ENCODE data around the gene INTS1. TPM values are rescaled to one million over a fixed set of nuclear protein-coding genes. Genes with fewer than 3 reads are reported as not detected.
"Not testable (repeated sequence)": the region's sequence is repeated elsewhere in the genome, so short reads cannot be mapped to it uniquely, and the experiment has no call there.

Gene INTS1
- total and polyA plus RNA-seq, 2 experiments from 2014 or later: 35.1 to 111 TPM

DNA sequence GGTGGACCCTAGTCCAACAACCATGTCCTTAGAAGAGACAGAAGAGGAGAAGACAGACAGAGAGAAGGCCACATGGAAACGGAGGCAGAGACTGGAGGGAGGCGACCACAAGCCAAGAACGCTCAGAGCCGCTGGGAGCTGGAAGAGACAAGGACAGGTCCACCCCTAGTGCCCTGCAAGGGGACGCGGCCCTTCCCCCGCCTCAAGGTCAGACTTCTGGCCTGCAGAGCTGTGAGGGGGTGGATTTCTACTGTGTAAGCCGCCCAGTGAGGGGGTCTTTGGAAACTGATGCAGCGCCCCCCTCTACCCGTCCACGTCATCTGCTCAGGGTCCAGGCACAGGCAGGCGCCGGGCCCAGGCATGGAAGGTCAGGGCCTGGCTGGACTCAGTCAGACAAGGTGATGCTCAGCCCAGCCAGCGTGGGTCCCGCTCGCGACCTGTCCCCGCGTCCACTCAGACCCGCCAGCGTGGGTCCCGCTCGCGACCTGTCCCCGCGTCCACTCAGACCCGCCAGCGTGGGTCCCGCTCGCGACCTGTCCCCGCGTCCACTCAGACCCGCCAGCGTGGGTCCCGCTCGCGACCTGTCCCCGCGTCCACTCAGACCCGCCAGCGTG is 60.5 kb downstream of the INTS1 start:
- H3K27me3 Mint-ChIP-seq (ENCODE audit: insufficient read depth, low read depth, poor library complexity); H2AFZ ChIP-seq; H3K4me1 Mint-ChIP-seq; H3K36me3 Mint-ChIP-seq (ENCODE audit: low read depth); H3K27ac Mint-ChIP-seq; H3K27me3 ChIP-seq (ENCODE audit: insufficient read depth); DNase-seq (ENCODE audit: low spot score); H3K36me3 ChIP-seq (ENCODE audit: insufficient read depth); H3K27ac ChIP-seq (ENCODE audit: low read depth); H4K20me1 ChIP-seq (replicated peaks; ENCODE audit: insufficient read depth); H3K9me3 Mint-ChIP-seq; H3F3A ChIP-seq (replicated peaks; ENCODE audit: low read depth); H3K4me3 Mint-ChIP-seq; H3K9me2 ChIP-seq (ENCODE audit: insufficient read depth); H3K4me2 ChIP-seq; H3K4me1 ChIP-seq (ENCODE audit: insufficient read depth); H3K4me3 ChIP-seq; H3K79me2 ChIP-seq (replicated peaks; ENCODE audit: insufficient read depth); ATAC-seq: not testable (repeated sequence)

DNA sequence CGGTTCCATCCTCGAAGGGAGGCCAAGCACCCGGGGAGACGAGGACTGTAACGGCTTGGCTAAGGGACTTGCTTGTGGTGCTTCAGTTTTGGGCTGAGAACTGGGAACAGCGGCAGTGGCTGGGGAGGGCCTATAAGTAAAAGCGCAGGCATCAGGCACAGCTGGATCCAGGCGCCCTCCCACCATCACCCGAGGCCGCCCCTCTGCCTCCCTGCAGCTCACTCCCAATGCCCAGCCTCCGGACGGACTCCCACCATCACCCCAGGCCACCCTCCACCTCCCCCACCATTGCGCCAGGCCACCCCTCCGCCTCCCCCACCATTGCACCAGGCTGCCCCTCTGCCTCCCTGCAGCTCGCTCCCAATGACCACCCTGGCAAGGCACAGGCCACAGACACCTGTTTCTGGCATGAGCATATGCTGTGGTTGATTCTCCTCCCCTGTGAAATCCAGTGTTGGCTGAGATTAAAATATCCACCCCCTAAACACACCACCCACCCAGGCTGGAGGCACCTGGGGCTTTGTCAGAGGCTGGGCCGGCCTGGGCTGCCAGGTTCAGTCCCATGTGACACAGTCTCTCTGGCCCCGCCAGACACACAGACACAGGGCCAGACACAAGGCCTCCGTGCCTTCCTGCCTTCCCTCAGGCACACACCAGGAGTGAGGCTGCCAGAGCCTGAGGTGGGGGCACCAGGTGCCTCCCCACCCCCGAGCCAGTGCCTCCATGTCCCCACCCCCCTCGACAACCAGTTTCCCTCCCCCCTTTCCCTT is 61.6 kb downstream of the INTS1 start:
- H3K27me3 ChIP-seq (ENCODE audit: insufficient read depth): no peaks in the 10 kb centered on the region
- no peaks in the 10 kb centered on the region for H3K4me1 ChIP-seq (ENCODE audit: insufficient read depth)
- Mint-ChIP-seq H3K27me3 (ENCODE audit: insufficient read depth, low read depth, poor library complexity) (peaks cover 4% of the 10 kb centered on the region), H3K9me3 (no peaks in the 10 kb centered on the region; the same call in 1 of the 3 replicates), H3K4me3 (no peak overlapping the region), H3K27ac (peak overlapping the region; percentile 36; the same call in 1 of the 2 replicates), H3K36me3 (ENCODE audit: low read depth) (no peaks in the 10 kb centered on the region), H3K4me1 (peaks cover 2% of the 10 kb centered on the region; the same call in 1 of the 3 replicates)
- no peak overlapping the region for H2AFZ ChIP-seq
- no peaks in the 10 kb centered on the region for H3K36me3 ChIP-seq (ENCODE audit: insufficient read depth)
- H3F3A ChIP-seq (replicated peaks; ENCODE audit: low read depth): peaks cover 7% of the 10 kb centered on the region; the same call in 1 of the 2 replicates
- H3K9me2 ChIP-seq (ENCODE audit: insufficient read depth): no peaks in the 10 kb centered on the region
- no peak for TF ChIP-seq EZH2 (IDR thresholded peaks at IDR 0.05; ENCODE audit: low read depth, unreplicated experiment)
- TF ChIP-seq, protein P1, sequence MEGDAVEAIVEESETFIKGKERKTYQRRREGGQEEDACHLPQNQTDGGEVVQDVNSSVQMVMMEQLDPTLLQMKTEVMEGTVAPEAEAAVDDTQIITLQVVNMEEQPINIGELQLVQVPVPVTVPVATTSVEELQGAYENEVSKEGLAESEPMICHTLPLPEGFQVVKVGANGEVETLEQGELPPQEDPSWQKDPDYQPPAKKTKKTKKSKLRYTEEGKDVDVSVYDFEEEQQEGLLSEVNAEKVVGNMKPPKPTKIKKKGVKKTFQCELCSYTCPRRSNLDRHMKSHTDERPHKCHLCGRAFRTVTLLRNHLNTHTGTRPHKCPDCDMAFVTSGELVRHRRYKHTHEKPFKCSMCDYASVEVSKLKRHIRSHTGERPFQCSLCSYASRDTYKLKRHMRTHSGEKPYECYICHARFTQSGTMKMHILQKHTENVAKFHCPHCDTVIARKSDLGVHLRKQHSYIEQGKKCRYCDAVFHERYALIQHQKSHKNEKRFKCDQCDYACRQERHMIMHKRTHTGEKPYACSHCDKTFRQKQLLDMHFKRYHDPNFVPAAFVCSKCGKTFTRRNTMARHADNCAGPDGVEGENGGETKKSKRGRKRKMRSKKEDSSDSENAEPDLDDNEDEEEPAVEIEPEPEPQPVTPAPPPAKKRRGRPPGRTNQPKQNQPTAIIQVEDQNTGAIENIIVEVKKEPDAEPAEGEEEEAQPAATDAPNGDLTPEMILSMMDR (conservative IDR thresholded peaks at IDR 0.05; ENCODE audit: low read depth in 2 of 2): no peak
- DNase-seq (ENCODE audit: low spot score) (no peak), ATAC-seq (no peak)
- no peaks in the 10 kb centered on the region for H4K20me1 ChIP-seq (replicated peaks; ENCODE audit: insufficient read depth)
- no peak overlapping the region for H3K27ac ChIP-seq (ENCODE audit: low read depth)
- H3K4me3 ChIP-seq: no peak overlapping the region
- no peak overlapping the region for H3K4me2 ChIP-seq
- H3K79me2 ChIP-seq (replicated peaks; ENCODE audit: insufficient read depth): no peaks in the 10 kb centered on the region

DNA sequence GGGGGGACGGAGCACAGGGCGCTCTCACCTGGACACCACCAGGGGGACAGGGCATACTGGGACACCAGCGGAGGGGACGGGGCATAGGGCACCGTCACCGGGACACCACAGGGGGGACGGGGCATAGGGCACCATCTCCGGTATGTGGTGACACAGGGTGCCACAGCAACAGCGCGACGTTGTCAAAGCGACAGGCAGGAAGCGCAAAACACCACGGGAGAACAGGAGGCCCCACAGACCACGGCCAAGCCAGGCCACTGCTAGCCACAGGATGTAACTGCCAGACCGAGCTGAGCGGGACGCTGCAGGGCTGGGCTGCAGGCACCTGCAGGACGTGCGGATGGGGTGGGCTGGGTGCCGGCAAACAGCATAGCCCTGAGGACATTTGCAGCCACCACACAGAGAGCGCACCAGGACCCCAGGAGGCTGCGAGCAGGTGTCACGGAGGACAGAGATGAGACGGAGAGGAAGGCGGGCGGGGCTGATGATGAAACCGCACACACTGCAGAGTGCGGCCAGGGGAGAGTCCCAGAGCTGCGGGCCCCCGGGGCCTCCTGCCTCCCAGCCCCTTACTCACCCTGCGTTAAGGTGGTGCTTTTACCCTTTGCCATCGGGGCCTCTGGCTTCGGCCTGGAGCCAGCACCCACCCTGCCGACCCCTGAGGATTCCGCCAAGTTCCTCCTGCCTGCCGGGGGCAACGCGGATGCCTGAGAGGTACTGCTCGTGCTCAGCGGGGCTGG is 62.4 kb downstream of the INTS1 start:
- no peaks in the 10 kb centered on the region for H3K36me3 Mint-ChIP-seq (ENCODE audit: low read depth)
- no peak for TF ChIP-seq JUNB (IDR thresholded peaks at IDR 0.05; ENCODE audit: unreplicated experiment)
- TF ChIP-seq, protein P1 (conservative IDR thresholded peaks at IDR 0.05; ENCODE audit: low read depth in 2 of 2): no peak; a peak in 1 of 4 replicates
- TF ChIP-seq POLR2AphosphoS5 (IDR thresholded peaks at IDR 0.05; ENCODE audit: low read depth): no peak

More for the DNA sequence above, 62.4 kb downstream of the INTS1 start:
- Histone ChIP-seq H2AFZ (no peak overlapping the region), H3K36me3 (ENCODE audit: insufficient read depth) (no peaks in the 10 kb centered on the region), H3F3A (replicated peaks; ENCODE audit: low read depth) (peaks cover 7% of the 10 kb centered on the region; the same call in 1 of the 2 replicates), H3K9me2 (ENCODE audit: insufficient read depth) (no peaks in the 10 kb centered on the region), H3K4me1 (ENCODE audit: insufficient read depth) (no peaks in the 10 kb centered on the region), H3K4me2 (no peak overlapping the region), H3K4me3 (no peak overlapping the region), H3K27ac (ENCODE audit: low read depth) (no peak overlapping the region), H4K20me1 (replicated peaks; ENCODE audit: insufficient read depth) (no peaks in the 10 kb centered on the region), H3K79me2 (replicated peaks; ENCODE audit: insufficient read depth) (no peaks in the 10 kb centered on the region), H3K27me3 (ENCODE audit: insufficient read depth) (no peaks in the 10 kb centered on the region)
- Mint-ChIP-seq H3K27me3 (ENCODE audit: insufficient read depth, low read depth, poor library complexity) (peaks cover 4% of the 10 kb centered on the region), H3K4me3 (no peak overlapping the region), H3K4me1 (peaks cover 2% of the 10 kb centered on the region; the same call in 1 of the 3 replicates), H3K27ac (no peak overlapping the region), H3K9me3 (no peaks in the 10 kb centered on the region; the same call in 1 of the 3 replicates)
- no peak for ATAC-seq
- DNase-seq (ENCODE audit: low spot score): no peak

Measured in GM23338 (cell line).